GM18526 (cell line): ENCODE data around the gene ZNF792.

Experiments used
- POLR2A ChIP-seq: IDR thresholded peaks from 3 replicates; pipeline ENCODE4 v1.6.1; 2011; ENCODE audit not compliant: insufficient read length; ENCODE audit errors: extremely low read depth

The ZNF792 gene

GRCh38 chr19:34963573-34964406, at the start of gene ZNF792:
ZNF792 (minus strand) TSS chr19:34964229; CDS start chr19:34963662, 567 bp downstream.
- no peak for TF ChIP-seq POLR2A

- TF ChIP-seq POLR2A: no peak
Observed at GRCh38 chr19:35013041-35013819, 49.2 kb upstream of the ZNF792 start.

- TF ChIP-seq POLR2A: no peak
Observed at GRCh38 chr19:35011737-35012682, 48.0 kb upstream of the ZNF792 start.

GRCh38 chr19:35011091-35011689, 47.2 kb upstream of the ZNF792 start:
- TF ChIP-seq POLR2A: no peak

GRCh38 chr19:35009424-35010415, 45.7 kb upstream of the ZNF792 start:
- no peak for TF ChIP-seq POLR2A

- TF ChIP-seq POLR2A: no peak
Observed at GRCh38 chr19:35008891-35009341, 44.9 kb upstream of the ZNF792 start.

- TF ChIP-seq POLR2A: no peak
Observed at GRCh38 chr19:35006999-35007365, 43.0 kb upstream of the ZNF792 start.

- TF ChIP-seq POLR2A: no peak
Observed at GRCh38 chr19:35006342-35006998, 42.4 kb upstream of the ZNF792 start.

- TF ChIP-seq POLR2A: no peak
Observed at GRCh38 chr19:35005256-35005977, 41.4 kb upstream of the ZNF792 start.

- no peak for TF ChIP-seq POLR2A
Observed at GRCh38 chr19:35004517-35005255, 40.7 kb upstream of the ZNF792 start.

GRCh38 chr19:35002037-35002535, 38.1 kb upstream of the ZNF792 start:
- no peak for TF ChIP-seq POLR2A
